Measurements from ENCODE around the gene SHANK2. TPM values are rescaled to one million over a fixed set of nuclear protein-coding genes. Genes with fewer than 3 reads are reported as not detected.

SHANK2 gene
- total and polyA plus RNA-seq, 10 of the 15 experiments (the other 5 are each of a cell fraction or from before 2014, with no cell fraction given): 0.01 to 0.31 (median 0.10) TPM; not detected in 5

DNA sequence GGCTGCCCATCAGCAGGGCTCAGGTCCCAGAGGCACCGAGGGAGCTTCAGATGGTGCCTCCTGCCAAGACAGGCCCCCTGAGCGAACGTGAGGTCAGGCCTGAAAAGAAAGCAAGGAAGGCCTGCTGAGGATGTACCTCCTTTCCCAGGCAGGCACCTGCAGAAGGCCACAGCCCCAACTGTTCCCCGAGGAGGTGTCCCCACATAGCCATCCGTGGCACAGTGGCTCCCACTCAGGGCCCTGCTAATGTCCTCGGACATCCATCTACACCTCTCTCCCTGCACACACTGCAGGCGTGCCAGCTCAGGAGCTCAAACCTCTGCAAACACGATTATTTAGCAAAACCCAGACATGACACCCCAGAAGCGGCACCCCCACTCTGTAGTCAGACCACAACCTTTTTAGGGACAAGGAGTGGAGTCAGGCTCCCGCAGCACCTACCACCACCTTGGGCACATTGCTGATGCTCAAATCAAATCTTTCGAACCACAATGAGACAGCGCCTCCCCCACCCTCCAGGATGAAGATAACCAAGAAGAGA is 36.9 kb downstream of the SHANK2 start:
- ChIA-PET SMC1A (ENCODE audit: uncharacterized antibody, unreplicated experiment) (no interaction called here), RAD21 (ENCODE audit: unreplicated experiment) (no interaction called here), POLR2A (no interaction called here), CTCF (no interaction called here)
- H3K4me3 ChIP-seq: no peak overlapping the region
- H3K4me2 ChIP-seq (ENCODE audit: control insufficient read depth, insufficient read depth): no peak overlapping the region
- no peaks in the 10 kb centered on the region for H3K4me1 ChIP-seq (ENCODE audit: control insufficient read depth, insufficient read depth, low read length)
- no peak for TF ChIP-seq EGR1 (IDR thresholded peaks at IDR 0.05; ENCODE audit: borderline replicate concordance in 1 of 2, low read depth in 2 of 2, low read length in 2 of 2)
- DNase-seq (ENCODE audit: low read depth, low spot score) (no peak), FAIRE-seq (no peak), ATAC-seq (no peak)
- no peak overlapping the region for H3K27ac ChIP-seq (ENCODE audit: control insufficient read depth, insufficient read depth)
- in situ Hi-C loops (cut with MboI): no loop called here
- H2AFZ ChIP-seq (ENCODE audit: control insufficient read depth, low read depth, low read length): no peak overlapping the region
- H3K9me3 ChIP-seq (replicated peaks; ENCODE audit: control insufficient read depth, insufficient read depth, low read length): no peaks in the 10 kb centered on the region; the same call in 2 of the 3 replicates
- H3K27me3 ChIP-seq (replicated peaks in 1 of 2; ENCODE audit: control insufficient read depth in 2 of 2, insufficient read depth in 2 of 2, low read length in 1 of 2): no peaks in the 10 kb centered on the region; a peak in 1 of 4 replicates
- no peaks in the 10 kb centered on the region for H4K20me1 ChIP-seq (ENCODE audit: control insufficient read depth, insufficient read depth)
- H3K79me2 ChIP-seq (ENCODE audit: control insufficient read depth, insufficient read depth, low read length): no peaks in the 10 kb centered on the region
- H3K9ac ChIP-seq (ENCODE audit: control insufficient read depth, insufficient read depth, low read length): no peak overlapping the region
- WGBS (ENCODE audit: insufficient coverage, insufficient replicate concordance, low lambda C conversion rate, missing lambda C conversion rate): 33% methylated on average over 11 of the region's 12 CpGs
- intact Hi-C loops (cut with micrococcal nuclease; ENCODE audit: unreplicated experiment): no loop called here
- no peaks in the 10 kb centered on the region for H3K36me3 ChIP-seq (ENCODE audit: control insufficient read depth in 2 of 2, insufficient read depth in 2 of 2, low read length in 1 of 2)
- BruUV-seq (replicated peaks): no TSS peak

DNA sequence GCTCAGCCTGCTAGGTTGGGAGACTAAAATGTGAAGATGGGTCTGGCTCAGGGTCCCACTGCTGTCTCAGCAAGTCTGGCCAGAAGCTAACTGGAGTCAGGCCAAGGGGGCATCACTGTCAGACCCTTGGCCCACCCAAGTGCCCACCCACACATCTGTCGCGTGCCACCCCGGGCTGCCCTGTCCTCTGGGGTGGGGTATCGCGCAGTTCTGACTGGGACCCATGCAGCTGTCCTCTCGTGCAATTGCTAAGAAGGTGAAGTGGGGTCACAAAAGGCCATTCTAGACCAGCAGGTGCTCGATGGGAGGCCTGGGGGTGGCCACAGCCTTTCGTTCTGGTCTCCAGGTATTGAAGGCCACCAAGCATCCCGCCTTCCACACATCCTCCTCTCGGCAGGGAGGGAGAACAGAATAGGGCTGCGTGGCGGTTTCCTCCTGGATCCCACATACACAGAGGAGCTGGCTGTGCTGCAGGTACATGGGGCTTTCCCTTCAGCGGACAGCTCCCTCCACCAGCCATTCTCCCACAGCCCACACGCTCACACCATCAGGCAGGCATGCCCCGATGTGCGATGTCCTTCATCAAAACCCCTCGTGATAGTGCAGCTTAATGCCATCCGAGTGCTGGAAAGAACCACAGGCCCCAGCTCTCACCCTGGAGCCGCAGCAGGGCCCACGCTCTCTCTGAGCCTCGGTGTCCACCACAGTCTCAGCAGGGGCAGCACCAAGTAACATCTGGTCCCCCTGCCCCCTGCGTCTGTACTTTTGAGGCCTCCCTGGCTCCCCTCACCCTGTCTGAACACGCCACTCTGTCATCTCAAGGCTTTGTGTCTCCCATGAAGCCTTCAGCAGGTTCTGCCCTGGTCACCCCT is 37.6 kb downstream of the SHANK2 start:
- no peak overlapping the region for H2AFZ ChIP-seq (ENCODE audit: control insufficient read depth, low read depth, low read length)
- H3K9ac ChIP-seq (ENCODE audit: control insufficient read depth, insufficient read depth, low read length): no peak overlapping the region
- DNase-seq (ENCODE audit: low read depth, low spot score) (no peak), ATAC-seq (no peak), FAIRE-seq (no peak)
- no TSS peak for BruUV-seq (replicated peaks)
- no peaks in the 10 kb centered on the region for H3K79me2 ChIP-seq (ENCODE audit: control insufficient read depth, insufficient read depth, low read length)
- RAD21 ChIA-PET (ENCODE audit: unreplicated experiment): no interaction called here
- CTCF ChIA-PET: no interaction called here
- H3K4me2 ChIP-seq (ENCODE audit: control insufficient read depth, insufficient read depth): no peak overlapping the region
- 37% methylated on average over 22 of the region's 23 CpGs for WGBS (ENCODE audit: insufficient coverage, insufficient replicate concordance, low lambda C conversion rate, missing lambda C conversion rate)
- POLR2A ChIA-PET: no interaction called here
- in situ Hi-C loops (cut with MboI): no loop called here
- TF ChIP-seq CHD1 (IDR thresholded peaks at IDR 0.05; ENCODE audit: low read depth, low read length) (no peak), SMC3 (IDR thresholded peaks at IDR 0.05; ENCODE audit: borderline replicate concordance, low read length) (no peak)
- no peaks in the 10 kb centered on the region for H4K20me1 ChIP-seq (ENCODE audit: control insufficient read depth, insufficient read depth)
- intact Hi-C loops (cut with micrococcal nuclease; ENCODE audit: unreplicated experiment): no loop called here
- no peaks in the 10 kb centered on the region for H3K36me3 ChIP-seq (ENCODE audit: control insufficient read depth in 2 of 2, insufficient read depth in 2 of 2, low read length in 1 of 2)
- H3K9me3 ChIP-seq (replicated peaks; ENCODE audit: control insufficient read depth, insufficient read depth, low read length): no peaks in the 10 kb centered on the region; the same call in 2 of the 3 replicates
- H3K27me3 ChIP-seq (replicated peaks in 1 of 2; ENCODE audit: control insufficient read depth in 2 of 2, insufficient read depth in 2 of 2, low read length in 1 of 2): no peaks in the 10 kb centered on the region; a peak in 1 of 4 replicates
- SMC1A ChIA-PET (ENCODE audit: uncharacterized antibody, unreplicated experiment): no interaction called here
- no peak overlapping the region for H3K27ac ChIP-seq (ENCODE audit: control insufficient read depth, insufficient read depth)
- no peak overlapping the region for H3K4me3 ChIP-seq
- no peaks in the 10 kb centered on the region for H3K4me1 ChIP-seq (ENCODE audit: control insufficient read depth, insufficient read depth, low read length)

All from GM12878 (cell line).